Activated T-cell treated with anti-CD3 and anti-CD28 coated beads, Interleukin-2, amount 50 U/mL, for 48 hours (primary cell): ENCODE results near the gene RIN2.
"Not testable (repeated sequence)": the region's sequence is repeated elsewhere in the genome, so short reads cannot be mapped to it uniquely, and the experiment has no call there.

Experiments
- DNase-seq, 2 experiments: peaks; one replicate each; pipeline ENCODE4 v3.0.0-alpha.2; 2020

Gene RIN2

GRCh38 chr20:19789446-19789845 lies 31.4 kb downstream of the RIN2 start:
- DNase-seq, result no peak

DNA sequence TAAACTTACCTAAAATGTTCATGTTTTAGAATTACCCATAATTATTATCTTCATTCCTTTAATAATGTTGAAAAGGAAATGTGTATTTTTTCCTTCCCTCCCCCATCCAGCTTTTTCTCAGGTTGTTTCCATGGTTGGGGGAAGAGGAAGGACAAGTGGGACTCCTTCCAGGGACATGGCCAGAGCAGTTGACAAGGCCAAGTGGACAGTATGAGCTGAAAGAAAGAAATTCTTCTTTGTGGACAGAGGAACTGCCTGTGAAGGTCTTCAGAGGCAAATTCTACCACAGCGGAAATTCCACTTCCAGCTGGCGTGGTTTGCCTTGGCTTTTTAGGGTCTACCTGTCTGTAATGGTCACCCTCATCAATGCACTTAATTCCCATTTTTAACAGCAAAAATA lies 33.8 kb downstream of the RIN2 start:
- no peak for DNase-seq

- DNase-seq, result no peak
Observed at GRCh38 chr20:19793716-19794115, 35.7 kb downstream of the RIN2 start.

- no peak for DNase-seq
Observed at GRCh38 chr20:19794941-19795340, 36.9 kb downstream of the RIN2 start.

DNA sequence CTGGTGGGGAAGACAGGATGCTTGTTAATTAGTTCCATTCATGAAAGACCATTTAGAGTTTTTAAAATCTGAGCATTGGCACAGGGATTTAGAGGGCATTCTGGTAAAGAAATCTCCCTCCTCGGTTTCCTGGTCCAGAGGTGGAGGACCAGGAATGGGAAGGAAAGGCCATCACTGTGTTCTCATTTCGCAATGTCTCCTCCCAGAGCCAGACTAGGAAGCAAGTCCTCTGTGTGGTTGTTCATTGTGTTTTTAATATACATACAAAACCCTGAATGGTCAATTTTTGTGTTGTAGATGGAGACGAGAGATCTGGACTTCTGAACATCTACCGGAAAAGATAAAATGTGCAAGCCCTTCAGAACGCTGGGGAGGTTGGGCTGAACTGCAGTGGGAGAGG lies 41.3 kb downstream of the RIN2 start:
- DNase-seq, result no peak

DNA sequence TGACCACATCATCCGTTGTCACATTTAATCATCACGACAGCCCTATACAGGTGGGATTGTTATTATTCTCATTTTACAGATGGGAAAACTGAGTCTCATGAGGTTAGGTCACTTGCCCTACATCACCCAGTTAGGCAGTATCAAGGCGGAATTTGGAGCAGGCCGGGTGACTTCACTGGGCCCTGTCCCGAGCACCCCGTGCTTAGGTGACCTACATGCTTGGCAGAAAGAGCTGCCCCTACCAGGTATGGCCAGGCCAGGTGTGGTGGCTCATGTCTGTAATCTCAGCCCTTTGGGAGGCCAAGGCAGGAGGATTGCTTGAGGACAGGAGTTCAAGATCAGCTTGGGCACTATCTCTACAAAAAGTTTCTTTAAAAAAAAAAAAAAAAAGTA lies 44.0 kb downstream of the RIN2 start:
- no peak for DNase-seq

- no peak for DNase-seq
Observed at GRCh38 chr20:19802492-19803158, 44.6 kb downstream of the RIN2 start.

GRCh38 chr20:19806276-19806675 lies 48.2 kb downstream of the RIN2 start:
- DNase-seq, result not testable (repeated sequence)

DNA sequence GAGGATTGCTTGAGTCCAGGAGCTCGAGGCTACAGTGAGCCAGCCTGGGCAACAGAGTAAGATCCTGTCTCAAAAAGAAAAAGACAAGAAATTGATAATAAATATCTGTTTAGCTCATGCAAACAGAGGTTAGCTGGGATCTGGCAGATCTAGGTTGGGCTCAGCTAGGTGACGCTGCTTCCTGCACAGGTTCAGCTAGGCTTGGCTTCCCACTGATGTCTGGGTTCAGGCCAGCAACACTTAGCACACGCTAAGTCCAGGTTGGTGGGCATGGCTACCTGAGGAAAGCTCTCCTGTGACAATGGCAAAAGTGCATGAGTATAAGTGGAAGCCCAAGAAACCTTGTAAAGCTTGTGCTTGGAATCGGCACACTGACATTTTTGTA lies 48.7 kb downstream of the RIN2 start:
- no peak for DNase-seq

- DNase-seq, result no peak
Observed at GRCh38 chr20:19807191-19807945, 49.3 kb downstream of the RIN2 start.
